Measurements from ENCODE around the gene AP1G2. TPM values are rescaled to one million over a fixed set of nuclear protein-coding genes. Genes with fewer than 3 reads are reported as not detected.

Gene AP1G2
- total RNA-seq, 6 donors from 2014 or later: 73.9 to 418 (median 140) TPM

GRCh38 chr14:23579311-23579630, 11.7 kb upstream of the AP1G2 start:
- peaks cover 17 to 22% (median 19%) of the 10 kb centered on the region in 4 donors for H3K4me1 ChIP-seq
- H3K36me3 ChIP-seq: no peaks in the 10 kb centered on the region
- no peaks in the 10 kb centered on the region for H3K9me3 ChIP-seq
- WGBS, 2 donors: 51 to 61% methylated on average over 3 of the region's 3 CpGs
- H3K27ac ChIP-seq: no peak overlapping the region
- TF ChIP-seq POLR2A (IDR thresholded peaks at IDR 0.05): no peak
- TF ChIP-seq CTCF (IDR thresholded peaks at IDR 0.05): no peak
- TF ChIP-seq EP300 (IDR thresholded peaks at IDR 0.05): no peak
- no peak for TF ChIP-seq POLR2AphosphoS5 (IDR thresholded peaks at IDR 0.05)
- peaks cover 0 to 34% (median 24%) of the 10 kb centered on the region in 4 donors for H3K27me3 ChIP-seq
- ATAC-seq (ENCODE audit: low FRiP score in 2 of 2) (no peak), DNase-seq (no peak)
- no peak overlapping the region for H3K4me3 ChIP-seq

- Histone ChIP-seq H3K27ac (no peak within 1 kb of the TSS), H3K9me3 (no peaks in the 10 kb centered on the region), H3K4me1 (peaks cover 17 to 22% (median 19%) of the 10 kb centered on the region in 4 donors), H3K36me3 (no peaks in the 10 kb centered on the region), H3K4me3 (peak within 1 kb of the TSS in 1 of 4 donors; percentile 33), H3K27me3 (peaks cover 0 to 34% (median 24%) of the 10 kb centered on the region in 4 donors)
- TF ChIP-seq EP300 (IDR thresholded peaks at IDR 0.05) (no peak), POLR2A (IDR thresholded peaks at IDR 0.05) (no peak)
- 16 to 19% methylated on average over 18 of the region's 18 CpGs for WGBS, 2 donors
- DNase-seq (peak in 1 of 2 donors; percentile 47), ATAC-seq (ENCODE audit: low FRiP score in 2 of 2) (no peak)
Measured at GRCh38 chr14:23578560-23579310, 11.1 kb upstream of the AP1G2 start, which contains the start of gene JPH4. JPH4 (minus strand) TSS chr14:23578790; CDS start chr14:23577453, 1,337 bp downstream.

- ATAC-seq (ENCODE audit: low FRiP score in 2 of 2): no peak
- no peaks in the 10 kb centered on the region for H3K9me3 ChIP-seq
- no peaks in the 10 kb centered on the region for H3K36me3 ChIP-seq
- H3K27me3 ChIP-seq: peaks cover 0 to 34% (median 24%) of the 10 kb centered on the region in 4 donors
- WGBS, 2 donors: 4% methylated on average over 12 to 24 of the region's 24 CpGs
- TF ChIP-seq POLR2AphosphoS5 (IDR thresholded peaks at IDR 0.05) (no peak), CTCF (IDR thresholded peaks at IDR 0.05) (no peak), EP300 (IDR thresholded peaks at IDR 0.05) (no peak), POLR2A (IDR thresholded peaks at IDR 0.05) (no peak)
- H3K4me3 ChIP-seq: peak overlapping the region in 1 of 4 donors; percentile 33
- DNase-seq: no peak
- no peak overlapping the region for H3K27ac ChIP-seq
- peaks cover 21 to 29% (median 24%) of the 10 kb centered on the region in 4 donors for H3K4me1 ChIP-seq
Measured at GRCh38 chr14:23577710-23578392, 10.3 kb upstream of the AP1G2 start.

GRCh38 chr14:23577004-23577681, 9.6 kb upstream of the AP1G2 start:
- ATAC-seq (ENCODE audit: low FRiP score in 2 of 2): peak in 1 of 2 donors; percentile 56
- 6 to 8% methylated on average over 13 to 48 of the region's 67 CpGs for WGBS, 2 donors
- Histone ChIP-seq H3K9me3 (no peaks in the 10 kb centered on the region), H3K36me3 (no peaks in the 10 kb centered on the region), H3K4me1 (peaks cover 22 to 36% (median 26%) of the 10 kb centered on the region in 4 donors), H3K4me3 (peak overlapping the region in 3 of 4 donors; percentile 13 to 33 (median 22)), H3K27me3 (peaks cover 0 to 34% (median 24%) of the 10 kb centered on the region in 4 donors), H3K27ac (no peak overlapping the region)
- TF ChIP-seq POLR2A (IDR thresholded peaks at IDR 0.05) (no peak), POLR2AphosphoS5 (IDR thresholded peaks at IDR 0.05) (no peak), EP300 (IDR thresholded peaks at IDR 0.05) (no peak), CTCF (IDR thresholded peaks at IDR 0.05) (no peak)
- peak in 1 of 2 donors; percentile 88 for DNase-seq

All from upper lobe of left lung (tissue), 6 donors.